Ectodermal cell (in vitro differentiated cells): ENCODE results near the gene IQCK.

Experiments
- H3K27ac ChIP-seq: 2 replicates; pipeline ENCODE4 v1.7.0; 2013; ENCODE audit warnings: mild to moderate bottlenecking, low read depth, low read length; ENCODE audit not compliant: insufficient read depth, poor library complexity, severe bottlenecking
- H3K27me3 ChIP-seq: 2 replicates; pipeline ENCODE4 v1.7.0; 2013; ENCODE audit warnings: mild to moderate bottlenecking, low read length; ENCODE audit not compliant: insufficient read depth, control insufficient read depth, poor library complexity, severe bottlenecking
- H3K36me3 ChIP-seq: one replicate; pipeline ENCODE4 v1.7.0; 2013; ENCODE audit warnings: low read length; ENCODE audit not compliant: control insufficient read depth, insufficient read depth
- H3K4me1 ChIP-seq: one replicate; pipeline ENCODE4 v1.7.0; 2013; ENCODE audit warnings: low read length; ENCODE audit not compliant: control insufficient read depth, insufficient read depth
- H3K4me3 ChIP-seq: 2 replicates; pipeline ENCODE4 v1.7.0; 2013; ENCODE audit warnings: low read depth, low read length, control low read depth; ENCODE audit not compliant: insufficient read depth
- H3K9me3 ChIP-seq: 2 replicates; pipeline ENCODE4 v1.7.0; 2013; ENCODE audit warnings: mild to moderate bottlenecking, low read length, moderate library complexity; ENCODE audit not compliant: control insufficient read depth
- WGBS, 2 experiments: methylation state at CpG; one replicate each; pipeline ENCODE4 v1.1.7; 2013; ENCODE audit warnings: missing lambda C conversion rate in 2 of 2; 5-methylcytosine and 5-hydroxymethylcytosine counted together

IQCK gene

DNA sequence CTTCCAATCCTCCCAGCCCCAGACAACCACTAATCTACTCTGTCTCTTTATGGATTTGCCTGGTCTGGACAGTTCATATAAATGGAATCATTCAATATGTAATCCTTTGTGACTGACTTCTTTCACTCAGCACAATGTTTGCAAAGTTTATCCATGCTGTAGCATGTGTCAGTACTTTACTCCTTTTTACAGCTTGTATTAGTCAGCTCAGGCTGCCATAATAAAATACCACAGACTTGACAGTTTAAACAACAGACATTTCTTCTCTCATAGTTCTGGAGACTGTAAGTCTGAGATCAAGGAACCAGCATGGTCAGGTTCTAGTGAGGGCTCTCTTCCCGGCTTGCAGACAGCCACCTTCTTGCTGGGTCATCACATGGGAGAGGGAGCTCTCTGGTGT, 125.3 kb downstream of the IQCK start:
- H3K36me3 ChIP-seq = no peaks in the 10 kb centered on the region
- no peak overlapping the region for H3K27ac ChIP-seq
- H3K27me3 ChIP-seq = no peaks in the 10 kb centered on the region
- peaks cover 2% of the 10 kb centered on the region for H3K4me1 ChIP-seq
- no peaks in the 10 kb centered on the region for H3K9me3 ChIP-seq
- 94 to 96% methylated on average over 1 of the region's 1 CpG for WGBS, 2 experiments
- no peak overlapping the region for H3K4me3 ChIP-seq

DNA sequence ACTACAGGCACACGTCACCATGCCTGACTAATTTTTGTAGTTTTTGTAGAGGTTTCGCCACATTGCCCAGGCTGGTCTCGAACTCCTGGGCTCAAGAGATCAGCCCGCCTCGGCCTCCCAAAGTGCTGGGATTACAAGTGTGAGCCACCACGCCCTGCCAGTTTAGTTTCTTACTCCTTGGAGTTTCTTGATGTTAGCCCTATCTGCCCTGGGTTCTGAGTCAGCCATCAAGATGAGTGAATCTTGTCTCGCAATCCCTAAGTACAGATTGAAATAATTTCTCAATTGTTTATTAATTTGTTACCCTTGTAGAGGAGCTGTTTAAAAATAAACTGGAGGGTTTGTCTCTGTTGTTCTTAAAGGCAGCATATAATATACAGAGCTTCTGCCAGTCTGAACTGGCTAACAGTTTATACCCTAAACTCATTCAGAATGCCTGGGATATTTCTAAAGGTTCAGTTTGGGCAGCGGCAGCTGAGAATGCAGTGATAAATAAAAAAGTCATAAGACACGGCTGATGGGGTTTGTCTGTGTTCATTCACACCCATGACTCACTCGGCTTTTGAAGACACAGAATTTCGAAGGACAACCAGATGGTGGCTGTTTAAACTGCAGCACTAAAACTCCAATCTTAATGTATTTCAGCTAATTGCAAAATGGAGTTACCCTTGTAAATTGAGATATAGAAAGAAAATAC, 127.0 kb downstream of the IQCK start:
- Histone ChIP-seq H3K27ac (no peak overlapping the region), H3K36me3 (no peaks in the 10 kb centered on the region), H3K9me3 (no peaks in the 10 kb centered on the region), H3K4me1 (no peaks in the 10 kb centered on the region), H3K27me3 (no peaks in the 10 kb centered on the region), H3K4me3 (no peak overlapping the region)
- WGBS, 2 experiments = 92% methylated on average over 10 to 11 of the region's 11 CpGs

GRCh38 chr16:19846436-19846835, 128.4 kb downstream of the IQCK start:
- Histone ChIP-seq H3K4me1 (peaks cover 7% of the 10 kb centered on the region), H3K27ac (no peak overlapping the region), H3K27me3 (no peaks in the 10 kb centered on the region), H3K9me3 (no peaks in the 10 kb centered on the region), H3K4me3 (no peak overlapping the region), H3K36me3 (no peaks in the 10 kb centered on the region)
- 94 to 96% methylated on average over 5 of the region's 5 CpGs for WGBS, 2 experiments

DNA sequence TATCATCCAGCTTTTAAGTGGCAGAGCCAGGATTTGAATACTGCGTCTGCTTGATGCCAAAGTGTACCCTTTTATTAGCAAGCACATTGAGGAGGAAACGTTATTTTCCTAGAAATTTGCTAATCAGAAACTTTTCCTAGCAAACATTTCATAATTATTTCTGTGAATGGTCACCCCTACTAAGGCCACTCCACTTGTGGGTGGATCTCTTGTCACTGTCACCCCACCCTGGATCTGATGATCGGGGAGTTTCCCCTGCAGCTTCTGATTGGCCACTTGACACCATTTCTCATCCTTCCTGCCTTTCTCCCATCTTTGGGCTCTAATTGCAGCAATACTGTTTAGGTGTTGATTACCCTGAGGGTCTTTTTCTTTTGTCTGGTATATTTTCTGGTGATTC, 130.7 kb downstream of the IQCK start:
- WGBS, 2 experiments = 93 to 94% methylated on average over 3 of the region's 3 CpGs

GRCh38 chr16:19850131-19850817, 132.2 kb downstream of the IQCK start:
- Histone ChIP-seq H3K9me3 (no peaks in the 10 kb centered on the region), H3K27ac (no peak overlapping the region), H3K27me3 (no peaks in the 10 kb centered on the region), H3K4me3 (no peak overlapping the region), H3K36me3 (no peaks in the 10 kb centered on the region), H3K4me1 (peaks cover 9% of the 10 kb centered on the region)
- 95 to 98% methylated on average over 11 of the region's 11 CpGs for WGBS, 2 experiments

More for the DNA sequence above, 130.7 kb downstream of the IQCK start:
- Histone ChIP-seq H3K4me1 (peaks cover 9% of the 10 kb centered on the region), H3K4me3 (no peak overlapping the region), H3K9me3 (no peaks in the 10 kb centered on the region), H3K36me3 (no peaks in the 10 kb centered on the region), H3K27ac (no peak overlapping the region), H3K27me3 (no peaks in the 10 kb centered on the region)

DNA sequence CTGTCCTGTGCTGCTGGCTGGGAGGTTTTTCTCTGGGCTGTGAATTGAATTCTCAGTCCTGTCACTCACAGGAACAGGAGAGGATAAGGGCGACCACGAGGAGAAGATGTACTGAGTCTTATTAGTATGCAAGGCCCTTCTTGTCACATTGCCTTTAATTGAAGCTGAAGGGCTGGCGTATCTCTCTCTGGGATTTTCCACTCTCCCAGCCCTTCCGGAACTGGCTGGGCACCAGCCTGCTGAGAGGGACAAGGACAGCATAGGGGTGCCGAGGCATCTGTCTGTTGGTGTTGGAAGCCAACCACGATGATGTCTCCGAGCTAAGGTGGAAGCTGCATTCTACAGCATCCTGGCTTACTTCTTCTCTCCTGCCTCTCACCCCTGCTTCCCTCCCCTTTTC, 133.4 kb downstream of the IQCK start:
- Histone ChIP-seq H3K36me3 (no peaks in the 10 kb centered on the region), H3K27me3 (no peaks in the 10 kb centered on the region), H3K4me3 (no peak overlapping the region), H3K4me1 (peaks cover 9% of the 10 kb centered on the region), H3K27ac (no peak overlapping the region), H3K9me3 (no peaks in the 10 kb centered on the region)
- WGBS, 2 experiments = 46 to 57% methylated on average over 7 of the region's 7 CpGs

DNA sequence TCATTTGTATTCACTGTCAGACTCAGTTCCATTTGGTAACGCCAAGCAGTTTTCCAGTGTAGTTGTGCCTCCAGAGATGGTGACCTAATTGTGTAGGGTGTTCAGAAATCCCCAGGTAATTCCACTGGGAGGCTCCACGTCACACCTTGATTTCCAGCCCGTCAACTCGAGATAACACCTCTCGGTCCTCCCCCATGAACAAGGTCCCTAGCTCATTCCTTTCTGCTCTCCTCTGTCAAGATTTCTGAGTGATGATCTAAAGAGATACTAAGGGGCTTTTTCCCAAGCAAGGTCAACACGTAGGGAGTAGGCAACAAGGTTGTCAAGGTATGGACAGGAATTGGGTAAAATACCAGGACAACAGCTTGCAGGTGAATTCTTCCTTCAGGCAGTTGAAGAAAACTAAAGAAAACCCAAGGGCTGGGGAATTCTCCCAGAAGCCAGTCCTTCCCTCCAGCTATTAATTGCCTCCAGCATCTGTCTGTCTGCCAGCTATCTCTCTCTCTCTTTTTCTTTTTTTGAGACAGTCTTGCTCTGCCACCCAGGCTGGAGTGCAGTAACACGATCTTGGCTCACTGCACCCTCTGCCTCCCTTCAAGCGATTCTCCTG, 135.2 kb downstream of the IQCK start:
- H3K36me3 ChIP-seq = no peaks in the 10 kb centered on the region
- H3K9me3 ChIP-seq = no peaks in the 10 kb centered on the region
- H3K27ac ChIP-seq = no peak overlapping the region
- 87 to 92% methylated on average over 8 of the region's 8 CpGs for WGBS, 2 experiments
- H3K4me1 ChIP-seq = peaks cover 10% of the 10 kb centered on the region
- no peaks in the 10 kb centered on the region for H3K27me3 ChIP-seq
- no peak overlapping the region for H3K4me3 ChIP-seq

DNA sequence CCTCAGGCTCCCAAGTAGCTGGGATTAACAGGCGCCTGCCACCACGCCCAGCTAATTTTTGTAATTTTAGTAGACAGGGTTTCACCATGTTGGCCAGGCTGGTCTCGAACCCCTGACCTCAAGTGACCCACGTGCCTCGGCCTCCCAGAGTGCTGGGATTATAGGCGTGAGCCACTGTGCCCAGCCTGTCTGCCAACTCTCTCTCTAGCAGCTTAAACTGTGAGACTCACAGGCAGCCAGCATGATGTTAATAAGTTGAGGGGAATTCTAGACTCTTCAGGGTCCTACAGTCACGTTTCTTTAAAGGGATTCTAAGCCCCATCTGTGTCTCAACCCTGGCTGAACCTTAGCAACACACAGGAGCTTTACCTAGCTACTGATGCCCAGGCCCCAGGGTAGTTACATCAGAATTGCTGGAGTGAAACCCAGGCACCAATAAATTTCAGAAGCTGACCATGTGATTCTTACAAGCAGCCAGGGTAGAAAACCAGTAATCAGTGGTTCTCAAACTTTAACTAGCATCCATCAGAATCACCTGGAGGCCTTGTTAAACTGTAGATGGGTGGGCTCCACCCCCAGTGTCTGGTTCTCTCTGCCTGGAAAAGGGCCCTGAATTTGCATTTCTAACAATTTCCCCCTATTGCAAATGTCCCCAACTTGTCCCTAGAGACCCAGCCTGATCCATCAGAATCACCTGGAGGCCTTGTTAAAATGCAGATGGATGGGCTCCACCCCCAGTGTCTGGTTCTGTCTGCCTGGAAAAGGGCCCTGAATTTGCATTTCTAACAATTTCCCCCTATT, 135.9 kb downstream of the IQCK start:
- 67 to 74% methylated on average over 7 of the region's 7 CpGs for WGBS, 2 experiments
- Histone ChIP-seq H3K9me3 (no peaks in the 10 kb centered on the region), H3K4me1 (peaks cover 17% of the 10 kb centered on the region), H3K27me3 (no peaks in the 10 kb centered on the region), H3K4me3 (no peak overlapping the region), H3K36me3 (no peaks in the 10 kb centered on the region), H3K27ac (no peak overlapping the region)

GRCh38 chr16:19854543-19854876, 136.4 kb downstream of the IQCK start:
- H3K27ac ChIP-seq = no peak overlapping the region
- H3K27me3 ChIP-seq = no peaks in the 10 kb centered on the region

GRCh38 chr16:19856120-19856519, 138.0 kb downstream of the IQCK start:
- H3K4me1 ChIP-seq = peaks cover 25% of the 10 kb centered on the region
- H3K9me3 ChIP-seq = no peaks in the 10 kb centered on the region
- H3K27ac ChIP-seq = no peak overlapping the region
- 93 to 94% methylated on average over 10 of the region's 10 CpGs for WGBS, 2 experiments
- H3K27me3 ChIP-seq = no peaks in the 10 kb centered on the region
- no peak overlapping the region for H3K4me3 ChIP-seq
- no peaks in the 10 kb centered on the region for H3K36me3 ChIP-seq

More at GRCh38 chr16:19854543-19854876, 136.4 kb downstream of the IQCK start:
- peaks cover 22% of the 10 kb centered on the region for H3K4me1 ChIP-seq
- H3K9me3 ChIP-seq = no peaks in the 10 kb centered on the region
- 51 to 62% methylated on average over 6 of the region's 6 CpGs for WGBS, 2 experiments
- no peaks in the 10 kb centered on the region for H3K36me3 ChIP-seq
- no peak overlapping the region for H3K4me3 ChIP-seq
